Activated gamma-delta T cell treated with Interleukin-2 at 50 U/mL for 16 hours (primary cell): ENCODE measurements around the gene RGS19.

Source experiments
- DNase-seq: peaks from one replicate; pipeline ENCODE4 v3.0.0-alpha.2; 2020

The RGS19 gene

GRCh38 chr20:64107736-64108457 is 28.6 kb upstream of the RGS19 start:
- peak; percentile 1 for DNase-seq

GRCh38 chr20:64106981-64107735 is 27.8 kb upstream of the RGS19 start, which contains the start of gene NPBWR2:
NPBWR2 (minus strand) TSS chr20:64107565; CDS start chr20:64106831, 734 bp downstream.
- peak; percentile 10 for DNase-seq

GRCh38 chr20:64106435-64106961 is 27.2 kb upstream of the RGS19 start:
- DNase-seq = no peak

- no peak for DNase-seq
Measured at GRCh38 chr20:64105846-64106434, 26.6 kb upstream of the RGS19 start.

- DNase-seq = no peak
Measured at GRCh38 chr20:64104667-64105451, 25.5 kb upstream of the RGS19 start.

- no peak for DNase-seq
Measured at GRCh38 chr20:64103871-64104666, 24.8 kb upstream of the RGS19 start.

- no peak for DNase-seq
Measured at GRCh38 chr20:64102647-64103354, 23.5 kb upstream of the RGS19 start.

- DNase-seq = peak; percentile 64
Measured at GRCh38 chr20:64101731-64102621, 22.7 kb upstream of the RGS19 start.

- DNase-seq = no peak
Measured at GRCh38 chr20:64100946-64101688, 21.8 kb upstream of the RGS19 start.

GRCh38 chr20:64100566-64100888 is 21.2 kb upstream of the RGS19 start:
- DNase-seq = no peak

- DNase-seq = no peak
Measured at GRCh38 chr20:64099880-64100565, 20.7 kb upstream of the RGS19 start.

- DNase-seq = no peak
Measured at GRCh38 chr20:64099086-64099786, 19.9 kb upstream of the RGS19 start.

GRCh38 chr20:64098471-64099013 is 19.2 kb upstream of the RGS19 start:
- no peak for DNase-seq

GRCh38 chr20:64096535-64096934 is 17.2 kb upstream of the RGS19 start:
- no peak for DNase-seq

- DNase-seq = no peak
Measured at GRCh38 chr20:64095927-64096326, 16.6 kb upstream of the RGS19 start.

GRCh38 chr20:64095455-64095854 is 16.1 kb upstream of the RGS19 start:
- DNase-seq = no peak

GRCh38 chr20:64093013-64093503 is 13.7 kb upstream of the RGS19 start:
- DNase-seq = no peak
